B cell (primary cell): Measurements from ENCODE around the gene TP53BP2.

ENCODE experiments used
- CTCF ChIP-seq: fragments of 200-600 bp; IDR thresholded peaks from one replicate; pipeline ENCODE4 v1.8.0; 2022; ENCODE audit warnings: antibody characterized with exemption, mild to moderate bottlenecking
- EZH2 ChIP-seq: IDR thresholded peaks from 2 replicates; pipeline ENCODE4 v1.6.1; 2012; ENCODE audit warnings: borderline replicate concordance, low read depth, mild to moderate bottlenecking, moderate library complexity, low read length; ENCODE audit not compliant: insufficient read depth, poor library complexity, severe bottlenecking

GRCh38 chr1:223747838-223748335 is 97.9 kb downstream of the TP53BP2 start:
- TF ChIP-seq CTCF (no peak), EZH2 (no peak)
